ENCODE data around the gene LONP2.
"Not testable (repeated sequence)": the region's sequence is repeated elsewhere in the genome, so short reads cannot be mapped to it uniquely, and the experiment has no call there.

LONP2 gene

GRCh38 chr16:48284772-48285409 lies 40.8 kb downstream of the LONP2 start:
- in situ Hi-C loops (cut with MboI; ENCODE audit: low sequenced_read_pairs): no loop called here

- in situ Hi-C loops (cut with MboI; ENCODE audit: low sequenced_read_pairs): no loop called here
Observed at GRCh38 chr16:48287239-48287638, 43.1 kb downstream of the LONP2 start.

- in situ Hi-C loops (cut with MboI; ENCODE audit: low sequenced_read_pairs): no loop called here
Observed at GRCh38 chr16:48291303-48291702, 47.2 kb downstream of the LONP2 start.

- in situ Hi-C loops (cut with MboI; ENCODE audit: low sequenced_read_pairs): no loop called here
Observed at GRCh38 chr16:48291754-48292153, 47.7 kb downstream of the LONP2 start.

- in situ Hi-C loops (cut with MboI; ENCODE audit: low sequenced_read_pairs): no loop called here
Observed at GRCh38 chr16:48292452-48292851, 48.4 kb downstream of the LONP2 start.

GRCh38 chr16:48294724-48295123 lies 50.6 kb downstream of the LONP2 start:
- in situ Hi-C loops (cut with MboI; ENCODE audit: low sequenced_read_pairs): no loop called here

GRCh38 chr16:48295488-48296281 lies 51.6 kb downstream of the LONP2 start:
- in situ Hi-C loops (cut with MboI; ENCODE audit: low sequenced_read_pairs): no loop called here

- in situ Hi-C loops (cut with MboI; ENCODE audit: low sequenced_read_pairs): no loop called here
Observed at GRCh38 chr16:48299471-48299870, 55.4 kb downstream of the LONP2 start.

- in situ Hi-C loops (cut with MboI; ENCODE audit: low sequenced_read_pairs): no loop called here
Observed at GRCh38 chr16:48300391-48300856, 56.3 kb downstream of the LONP2 start.

GRCh38 chr16:48308535-48308934 lies 64.4 kb downstream of the LONP2 start:
- in situ Hi-C loops (cut with MboI; ENCODE audit: low sequenced_read_pairs): no loop called here

- in situ Hi-C loops (cut with MboI; ENCODE audit: low sequenced_read_pairs): no loop called here
Observed at GRCh38 chr16:48310908-48311641, 67.0 kb downstream of the LONP2 start.

GRCh38 chr16:48313905-48314304 lies 69.8 kb downstream of the LONP2 start:
- in situ Hi-C loops (cut with MboI; ENCODE audit: low sequenced_read_pairs): not testable (repeated sequence)

- in situ Hi-C loops (cut with MboI; ENCODE audit: low sequenced_read_pairs): no loop called here
Observed at GRCh38 chr16:48317026-48317425, 72.9 kb downstream of the LONP2 start.

GRCh38 chr16:48317614-48318315 lies 73.7 kb downstream of the LONP2 start:
- in situ Hi-C loops (cut with MboI; ENCODE audit: low sequenced_read_pairs): no loop called here

GRCh38 chr16:48318630-48319029 lies 74.5 kb downstream of the LONP2 start:
- in situ Hi-C loops (cut with MboI; ENCODE audit: low sequenced_read_pairs): no loop called here

- in situ Hi-C loops (cut with MboI; ENCODE audit: low sequenced_read_pairs): no loop called here
Observed at GRCh38 chr16:48321317-48322036, 77.4 kb downstream of the LONP2 start.

- in situ Hi-C loops (cut with MboI; ENCODE audit: low sequenced_read_pairs): no loop called here
Observed at GRCh38 chr16:48323783-48324775, 80.0 kb downstream of the LONP2 start.

GRCh38 chr16:48326915-48327314 lies 82.8 kb downstream of the LONP2 start:
- in situ Hi-C loops (cut with MboI; ENCODE audit: low sequenced_read_pairs): no loop called here

- in situ Hi-C loops (cut with MboI; ENCODE audit: low sequenced_read_pairs): no loop called here
Observed at GRCh38 chr16:48329138-48329537, 85.0 kb downstream of the LONP2 start.
